ENCODE results near the gene GGTLC1. TPM values are rescaled to one million over a fixed set of nuclear protein-coding genes. Genes with fewer than 3 reads are reported as not detected.
"Not testable (repeated sequence)": the region's sequence is repeated elsewhere in the genome, so short reads cannot be mapped to it uniquely, and the experiment has no call there.

The GGTLC1 gene
- total RNA-seq, 5 donors from 2014 or later (not counting 1 experiment from before 2014, with no cell fraction given) = not detected

DNA sequence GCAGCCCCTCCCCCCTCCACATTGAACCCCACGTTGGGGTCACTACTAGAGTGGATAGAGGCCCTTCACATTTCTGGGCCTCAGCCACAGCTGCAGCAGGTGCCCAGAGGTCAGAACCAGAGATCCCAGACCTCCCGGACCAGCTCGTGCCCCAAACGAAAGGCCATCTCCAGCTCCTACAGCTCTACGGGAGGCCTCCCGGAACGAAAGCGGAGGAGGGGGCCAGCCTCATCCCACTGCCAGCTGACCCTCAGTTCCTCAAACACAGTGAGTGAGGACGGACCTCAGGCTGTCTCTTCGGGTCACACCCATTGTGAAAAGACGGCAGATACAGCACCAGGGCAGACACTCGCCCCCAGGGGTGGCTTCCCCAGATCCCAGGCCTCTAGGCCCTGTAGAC lies 1.7 kb upstream of the GGTLC1 start:
- H3K36me3 Mint-ChIP-seq; H3K9me3 ChIP-seq; H3K27ac ChIP-seq (ENCODE audit: low read length); H3K9me3 Mint-ChIP-seq; H3K27me3 ChIP-seq (replicated peaks in 1 of 2; ENCODE audit: control insufficient read depth in 2 of 2, extremely low read depth in 1 of 2, insufficient read depth in 2 of 2, low read length in 1 of 2); H3K4me1 ChIP-seq (ENCODE audit: control insufficient read depth in 1 of 2, extremely low read depth in 1 of 2, insufficient read depth in 2 of 2, low read length in 2 of 2); H3K4me1 Mint-ChIP-seq; H3K4me3 ChIP-seq (ENCODE audit: control insufficient read depth in 1 of 2, extremely low read depth in 1 of 2, low read length in 1 of 2); H3K36me3 ChIP-seq (ENCODE audit: control insufficient read depth in 2 of 2, extremely low read depth in 1 of 2, insufficient read depth in 1 of 2, low read length in 1 of 2); CTCF ChIA-PET; H3K4me3 Mint-ChIP-seq; H3K27ac Mint-ChIP-seq; ATAC-seq (replicated peaks in 1 of 4); POLR2A ChIA-PET; H3K27me3 Mint-ChIP-seq; DNase-seq: not testable (repeated sequence)
- 83% methylated on average over 12 of the region's 12 CpGs for WGBS (ENCODE audit: insufficient coverage)

GRCh38 chr20:23988966-23989365 lies 387 bp upstream of the GGTLC1 start:
- H3K4me1 Mint-ChIP-seq; H3K27me3 ChIP-seq (replicated peaks in 1 of 2; ENCODE audit: control insufficient read depth in 2 of 2, extremely low read depth in 1 of 2, insufficient read depth in 2 of 2, low read length in 1 of 2); H3K27ac ChIP-seq (ENCODE audit: low read length); H3K4me1 ChIP-seq (ENCODE audit: control insufficient read depth in 1 of 2, extremely low read depth in 1 of 2, insufficient read depth in 2 of 2, low read length in 2 of 2); H3K9me3 ChIP-seq; POLR2A ChIA-PET; CTCF ChIA-PET; H3K9me3 Mint-ChIP-seq; H3K4me3 ChIP-seq (ENCODE audit: control insufficient read depth in 1 of 2, extremely low read depth in 1 of 2, low read length in 1 of 2); H3K36me3 Mint-ChIP-seq; DNase-seq; H3K27ac Mint-ChIP-seq; ATAC-seq (replicated peaks in 1 of 4); H3K36me3 ChIP-seq (ENCODE audit: control insufficient read depth in 2 of 2, extremely low read depth in 1 of 2, insufficient read depth in 1 of 2, low read length in 1 of 2); H3K4me3 Mint-ChIP-seq; H3K27me3 Mint-ChIP-seq: not testable (repeated sequence)
- WGBS (ENCODE audit: insufficient coverage) = 75% methylated on average over 4 of the region's 9 CpGs

DNA sequence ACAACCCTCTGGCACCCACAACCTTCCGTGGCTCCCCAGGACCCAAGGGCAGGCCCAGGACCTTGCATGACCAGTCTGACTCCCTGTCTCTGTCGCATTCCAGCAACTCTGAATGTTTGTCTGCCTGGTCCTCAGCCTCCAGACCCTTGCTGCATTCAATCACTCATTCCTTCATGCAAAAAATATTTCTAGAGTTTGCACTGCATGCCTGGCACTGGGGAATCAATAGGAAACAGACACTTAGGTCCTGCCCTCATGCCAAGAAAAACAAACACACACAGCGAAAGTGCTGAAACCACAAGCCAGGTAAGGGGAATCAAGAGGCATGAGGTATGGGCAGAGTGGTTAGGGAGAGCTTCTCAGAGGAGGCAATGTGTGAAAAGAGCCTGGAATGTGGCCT lies 1.9 kb downstream of the GGTLC1 start:
- H3K36me3 ChIP-seq (ENCODE audit: control insufficient read depth in 2 of 2, extremely low read depth in 1 of 2, insufficient read depth in 1 of 2, low read length in 1 of 2); ATAC-seq (replicated peaks in 1 of 4); CTCF ChIA-PET; H3K27ac Mint-ChIP-seq; H3K4me3 Mint-ChIP-seq; H3K27me3 ChIP-seq (replicated peaks in 1 of 2; ENCODE audit: control insufficient read depth in 2 of 2, extremely low read depth in 1 of 2, insufficient read depth in 2 of 2, low read length in 1 of 2); H3K27ac ChIP-seq (ENCODE audit: low read length); H3K36me3 Mint-ChIP-seq; H3K9me3 Mint-ChIP-seq; H3K27me3 Mint-ChIP-seq; H3K4me1 Mint-ChIP-seq; H3K4me3 ChIP-seq (ENCODE audit: control insufficient read depth in 1 of 2, extremely low read depth in 1 of 2, low read length in 1 of 2); POLR2A ChIA-PET; H3K9me3 ChIP-seq; H3K4me1 ChIP-seq (ENCODE audit: control insufficient read depth in 1 of 2, extremely low read depth in 1 of 2, insufficient read depth in 2 of 2, low read length in 2 of 2); DNase-seq: not testable (repeated sequence)
- 83% methylated on average over 1 of the region's 3 CpGs for WGBS (ENCODE audit: insufficient coverage)

GRCh38 chr20:23986310-23986709 lies 2.3 kb downstream of the GGTLC1 start:
- not testable (repeated sequence) for ATAC-seq (replicated peaks in 1 of 4)

GRCh38 chr20:23985790-23986225 lies 2.8 kb downstream of the GGTLC1 start:
- POLR2A ChIA-PET; H3K4me1 ChIP-seq (ENCODE audit: control insufficient read depth in 1 of 2, extremely low read depth in 1 of 2, insufficient read depth in 2 of 2, low read length in 2 of 2): not testable (repeated sequence)

More at GRCh38 chr20:23986310-23986709, 2.3 kb downstream of the GGTLC1 start:
- DNase-seq; H3K4me3 ChIP-seq (ENCODE audit: control insufficient read depth in 1 of 2, extremely low read depth in 1 of 2, low read length in 1 of 2); H3K36me3 ChIP-seq (ENCODE audit: control insufficient read depth in 2 of 2, extremely low read depth in 1 of 2, insufficient read depth in 1 of 2, low read length in 1 of 2); H3K27ac ChIP-seq (ENCODE audit: low read length); H3K4me1 ChIP-seq (ENCODE audit: control insufficient read depth in 1 of 2, extremely low read depth in 1 of 2, insufficient read depth in 2 of 2, low read length in 2 of 2); H3K9me3 Mint-ChIP-seq; H3K27me3 ChIP-seq (replicated peaks in 1 of 2; ENCODE audit: control insufficient read depth in 2 of 2, extremely low read depth in 1 of 2, insufficient read depth in 2 of 2, low read length in 1 of 2); H3K27ac Mint-ChIP-seq; H3K36me3 Mint-ChIP-seq; H3K27me3 Mint-ChIP-seq; POLR2A ChIA-PET; H3K4me1 Mint-ChIP-seq; H3K4me3 Mint-ChIP-seq; H3K9me3 ChIP-seq: not testable (repeated sequence)
- CTCF ChIA-PET = interaction anchor here in 1 of 2 donors (0.7 kb wide), 1 partner anchor 191 kb away, joined by 3 read pairs; no protein-coding TSS in a partner anchor
- 80% methylated on average over 1 of the region's 14 CpGs for WGBS (ENCODE audit: insufficient coverage)

GRCh38 chr20:23985066-23985789 lies 3.4 kb downstream of the GGTLC1 start:
- WGBS (ENCODE audit: insufficient coverage) = 92% methylated on average over 8 of the region's 15 CpGs
- H3K27ac Mint-ChIP-seq; DNase-seq; POLR2A ChIA-PET; H3K4me1 Mint-ChIP-seq; H3K4me3 Mint-ChIP-seq; ATAC-seq (replicated peaks in 1 of 4); H3K9me3 Mint-ChIP-seq; H3K27me3 Mint-ChIP-seq; H3K27me3 ChIP-seq (replicated peaks in 1 of 2; ENCODE audit: control insufficient read depth in 2 of 2, extremely low read depth in 1 of 2, insufficient read depth in 2 of 2, low read length in 1 of 2); H3K27ac ChIP-seq (ENCODE audit: low read length); H3K36me3 ChIP-seq (ENCODE audit: control insufficient read depth in 2 of 2, extremely low read depth in 1 of 2, insufficient read depth in 1 of 2, low read length in 1 of 2); H3K36me3 Mint-ChIP-seq; H3K4me3 ChIP-seq (ENCODE audit: control insufficient read depth in 1 of 2, extremely low read depth in 1 of 2, low read length in 1 of 2); H3K9me3 ChIP-seq; H3K4me1 ChIP-seq (ENCODE audit: control insufficient read depth in 1 of 2, extremely low read depth in 1 of 2, insufficient read depth in 2 of 2, low read length in 2 of 2): not testable (repeated sequence)
- CTCF ChIA-PET = interaction anchor here in 1 of 2 donors (0.7 kb wide), 1 partner anchor 192 kb away, joined by 3 read pairs; no protein-coding TSS in a partner anchor

More at GRCh38 chr20:23985790-23986225, 2.8 kb downstream of the GGTLC1 start:
- not testable (repeated sequence) for H3K4me1 Mint-ChIP-seq; H3K36me3 ChIP-seq (ENCODE audit: control insufficient read depth in 2 of 2, extremely low read depth in 1 of 2, insufficient read depth in 1 of 2, low read length in 1 of 2); H3K27ac Mint-ChIP-seq; H3K9me3 Mint-ChIP-seq; H3K4me3 ChIP-seq (ENCODE audit: control insufficient read depth in 1 of 2, extremely low read depth in 1 of 2, low read length in 1 of 2); H3K27me3 ChIP-seq (replicated peaks in 1 of 2; ENCODE audit: control insufficient read depth in 2 of 2, extremely low read depth in 1 of 2, insufficient read depth in 2 of 2, low read length in 1 of 2); H3K27ac ChIP-seq (ENCODE audit: low read length); DNase-seq; ATAC-seq (replicated peaks in 1 of 4); H3K27me3 Mint-ChIP-seq; H3K4me3 Mint-ChIP-seq; H3K36me3 Mint-ChIP-seq; H3K9me3 ChIP-seq
- 89% methylated on average over 4 of the region's 17 CpGs for WGBS (ENCODE audit: insufficient coverage)
- CTCF ChIA-PET = interaction anchor here in 1 of 2 donors (0.7 kb wide), 1 partner anchor 191 kb away, joined by 3 read pairs; no protein-coding TSS in a partner anchor
